T-helper 17 cell (primary cell): ENCODE results near the gene SWT1. TPM values are rescaled to one million over a fixed set of nuclear protein-coding genes. Genes with fewer than 3 reads are reported as not detected.

Experiments
- ATAC-seq: fragments of 150-1000 bp; cut with Tn5 transposase; 2 replicates; pipeline ENCODE4 v1.10.0; 2021; ENCODE audit warnings: mild to moderate bottlenecking, moderate library complexity
- DNase-seq, 3 donors: peaks; one replicate each; pipeline versions ENCODE4 v3.0.0 to v3.0.0-alpha.2; 2020 to 2021
- H3K9me3 ChIP-seq: one replicate; pipeline ENCODE4 v1.7.0; 2013; ENCODE audit warnings: low read length, mild to moderate bottlenecking; ENCODE audit not compliant: control insufficient read depth, poor library complexity, severe bottlenecking
- H3K27ac Mint-ChIP-seq: one replicate; pipeline ENCODE4 v1.8.0; 2022; ENCODE audit warnings: mild to moderate bottlenecking, moderate library complexity, mixed read lengths
- H3K27me3 Mint-ChIP-seq: one replicate; pipeline ENCODE4 v1.8.0; 2022; ENCODE audit warnings: mixed read lengths
- H3K36me3 Mint-ChIP-seq: one replicate; pipeline ENCODE4 v1.8.0; 2022; ENCODE audit warnings: low read depth, mixed read lengths
- H3K4me1 Mint-ChIP-seq: one replicate; pipeline ENCODE4 v1.8.0; 2022; ENCODE audit warnings: mild to moderate bottlenecking, mixed read lengths
- H3K4me3 Mint-ChIP-seq: one replicate; pipeline ENCODE4 v1.8.0; 2022; ENCODE audit warnings: mild to moderate bottlenecking, moderate library complexity, mixed read lengths
- total RNA-seq, 4 donors: library from RNA in 2 of 4; stranded (reverse) in 2 of 4; gene quantifications; one replicate each; pipeline ENCODE4 v1.2.3 and lab custom pipeline; 2022 to 2026

The SWT1 gene
- total RNA-seq, 2 donors from 2014 or later = 6.6 to 7.5 TPM

DNA sequence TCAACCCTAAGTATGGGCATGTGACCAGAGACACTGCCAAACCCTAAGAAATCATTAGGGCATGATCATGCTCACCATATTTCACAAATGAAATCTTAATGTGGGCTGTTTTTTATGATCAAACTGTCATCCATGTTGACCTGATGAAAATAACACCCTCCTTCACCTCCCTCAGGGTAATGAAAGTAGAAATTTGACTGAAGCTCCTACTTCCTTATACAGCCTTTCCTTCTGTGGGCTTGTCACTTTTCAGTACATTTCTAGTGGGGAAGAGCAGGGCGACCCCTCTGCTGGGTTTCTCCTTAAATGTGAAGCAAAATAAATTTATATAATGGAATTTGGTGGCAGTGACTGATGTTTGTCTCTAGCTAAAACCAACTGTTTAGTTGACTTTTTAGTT, 134.2 kb downstream of the SWT1 start:
- peak; percentile 12 for ATAC-seq
- DNase-seq = no peak
- H3K9me3 ChIP-seq = no peaks in the 10 kb centered on the region
- no peaks in the 10 kb centered on the region for H3K27me3 Mint-ChIP-seq
- peaks cover 14% of the 10 kb centered on the region for H3K4me1 Mint-ChIP-seq
- no peaks in the 10 kb centered on the region for H3K36me3 Mint-ChIP-seq
- no peak overlapping the region for H3K4me3 Mint-ChIP-seq
- no peak overlapping the region for H3K27ac Mint-ChIP-seq

GRCh38 chr1:185291652-185292051, 134.7 kb downstream of the SWT1 start:
- no peak for DNase-seq
- no peak overlapping the region for H3K4me3 Mint-ChIP-seq
- H3K4me1 Mint-ChIP-seq = peaks cover 14% of the 10 kb centered on the region
- no peaks in the 10 kb centered on the region for H3K9me3 ChIP-seq
- H3K27me3 Mint-ChIP-seq = no peaks in the 10 kb centered on the region
- no peaks in the 10 kb centered on the region for H3K36me3 Mint-ChIP-seq
- peak overlapping the region; percentile 93 for H3K27ac Mint-ChIP-seq
- ATAC-seq = peak; percentile 20

- H3K27me3 Mint-ChIP-seq = no peaks in the 10 kb centered on the region
- no peak overlapping the region for H3K4me3 Mint-ChIP-seq
- peaks cover 14% of the 10 kb centered on the region for H3K4me1 Mint-ChIP-seq
- H3K36me3 Mint-ChIP-seq = no peaks in the 10 kb centered on the region
- no peak for DNase-seq
- H3K9me3 ChIP-seq = no peaks in the 10 kb centered on the region
- no peak for ATAC-seq
- peak overlapping the region; percentile 93 for H3K27ac Mint-ChIP-seq
Measured at GRCh38 chr1:185292237-185292636, 135.3 kb downstream of the SWT1 start.

DNA sequence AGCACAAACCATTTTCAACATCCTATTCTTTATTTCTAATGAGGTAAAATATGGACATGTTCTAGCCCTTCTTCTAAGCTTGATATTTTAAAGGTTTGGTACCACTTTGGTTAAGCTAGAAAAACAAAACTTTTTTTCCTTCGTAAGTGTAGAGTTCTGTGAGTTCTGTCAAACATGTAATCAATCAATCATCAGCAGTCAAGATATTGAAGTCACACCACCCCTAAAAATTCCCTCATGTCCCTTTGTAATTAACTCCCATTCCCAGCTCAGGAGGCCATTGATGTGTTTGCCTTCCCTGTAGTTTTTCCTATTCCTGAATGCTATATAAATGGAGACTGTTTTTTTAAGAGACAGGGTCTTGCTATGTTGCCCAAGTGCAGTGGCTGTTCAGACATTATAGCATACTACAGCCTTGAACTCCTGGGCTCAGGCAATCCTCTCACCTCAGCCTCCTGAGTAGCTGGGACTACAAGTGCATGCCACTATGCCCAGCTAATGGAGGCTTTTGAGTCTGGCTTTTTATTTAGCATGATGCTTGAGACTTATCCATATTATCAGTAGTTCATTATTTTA, 137.1 kb downstream of the SWT1 start:
- Mint-ChIP-seq H3K4me3 (peak overlapping the region; percentile 62), H3K27ac (peak overlapping the region; percentile 93)

DNA sequence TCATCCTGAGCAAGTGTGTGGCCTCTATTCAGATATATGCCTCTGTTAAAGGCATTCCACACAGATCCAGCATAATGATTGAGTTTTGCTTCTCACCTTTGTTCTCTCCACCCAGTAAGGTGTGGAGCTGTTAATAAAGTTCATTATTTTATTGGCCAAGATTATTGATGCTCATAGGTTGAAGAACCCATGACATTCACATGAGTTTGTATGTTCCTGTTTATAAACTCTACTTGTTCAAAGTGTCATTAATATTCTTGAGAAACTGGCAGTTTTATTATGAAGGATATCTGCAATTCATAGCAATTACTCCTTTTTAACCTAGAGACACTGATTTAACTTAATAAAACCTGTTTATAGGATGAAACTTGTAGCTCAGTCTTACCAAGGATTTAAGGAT, 138.1 kb downstream of the SWT1 start:
- Mint-ChIP-seq H3K4me1 (peaks cover 21% of the 10 kb centered on the region), H3K36me3 (peaks cover 7% of the 10 kb centered on the region), H3K27ac (peak overlapping the region; percentile 93), H3K27me3 (no peaks in the 10 kb centered on the region), H3K4me3 (peak overlapping the region; percentile 19)
- no peak for ATAC-seq
- no peaks in the 10 kb centered on the region for H3K9me3 ChIP-seq
- DNase-seq = no peak

More for the DNA sequence above, 137.1 kb downstream of the SWT1 start:
- peak; percentile 15 for ATAC-seq
- Mint-ChIP-seq H3K27me3 (no peaks in the 10 kb centered on the region), H3K4me1 (peaks cover 18% of the 10 kb centered on the region), H3K36me3 (peaks cover 2% of the 10 kb centered on the region)
- DNase-seq = no peak
- no peaks in the 10 kb centered on the region for H3K9me3 ChIP-seq

DNA sequence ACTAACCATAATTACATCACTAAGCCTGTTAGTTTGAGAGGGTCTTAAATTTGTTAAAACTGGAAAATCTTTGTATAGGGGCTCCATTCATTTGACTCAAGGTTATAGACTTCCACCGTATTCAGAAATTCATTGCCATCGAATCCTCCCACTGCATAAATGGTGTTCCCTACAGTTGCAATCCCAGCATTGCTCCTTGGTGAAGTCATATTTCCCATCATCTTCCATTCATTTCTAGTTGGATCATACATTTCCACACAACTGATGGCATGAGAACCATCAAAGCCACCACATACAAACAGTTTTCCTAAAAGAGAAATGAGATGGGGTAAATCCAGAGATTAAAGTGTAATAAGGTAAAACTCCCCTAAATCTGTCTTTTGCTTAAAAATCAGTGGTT, 141.0 kb downstream of the SWT1 start:
- no peak for DNase-seq

GRCh38 chr1:185300152-185300551, 143.2 kb downstream of the SWT1 start:
- H3K4me3 Mint-ChIP-seq = no peak overlapping the region
- peaks cover 26% of the 10 kb centered on the region for H3K4me1 Mint-ChIP-seq
- H3K36me3 Mint-ChIP-seq = peaks cover 17% of the 10 kb centered on the region
- DNase-seq (no peak), ATAC-seq (no peak)
- H3K27ac Mint-ChIP-seq = peak overlapping the region; percentile 62
- H3K9me3 ChIP-seq = no peaks in the 10 kb centered on the region
- no peaks in the 10 kb centered on the region for H3K27me3 Mint-ChIP-seq

More for the DNA sequence above, 141.0 kb downstream of the SWT1 start:
- Mint-ChIP-seq H3K4me3 (peak overlapping the region; percentile 43), H3K4me1 (peaks cover 19% of the 10 kb centered on the region), H3K27me3 (no peaks in the 10 kb centered on the region), H3K27ac (peak overlapping the region; percentile 43), H3K36me3 (peaks cover 10% of the 10 kb centered on the region)
- no peak for ATAC-seq
- H3K9me3 ChIP-seq = no peaks in the 10 kb centered on the region

GRCh38 chr1:185305419-185305818, 148.5 kb downstream of the SWT1 start:
- Mint-ChIP-seq H3K27me3 (no peaks in the 10 kb centered on the region), H3K4me1 (peaks cover 20% of the 10 kb centered on the region), H3K27ac (peak overlapping the region; percentile 90), H3K4me3 (no peak overlapping the region), H3K36me3 (peaks cover 16% of the 10 kb centered on the region)
- peak; percentile 14 for ATAC-seq
- no peaks in the 10 kb centered on the region for H3K9me3 ChIP-seq
- no peak for DNase-seq

- peaks cover 15% of the 10 kb centered on the region for H3K36me3 Mint-ChIP-seq
- DNase-seq (no peak), ATAC-seq (no peak)
- no peaks in the 10 kb centered on the region for H3K27me3 Mint-ChIP-seq
- no peaks in the 10 kb centered on the region for H3K9me3 ChIP-seq
- peaks cover 32% of the 10 kb centered on the region for H3K4me1 Mint-ChIP-seq
- peak overlapping the region; percentile 84 for H3K27ac Mint-ChIP-seq
- peak overlapping the region; percentile 72 for H3K4me3 Mint-ChIP-seq
Measured at GRCh38 chr1:185308126-185308525, 151.2 kb downstream of the SWT1 start.

- DNase-seq = no peak
- H3K27ac Mint-ChIP-seq = peak overlapping the region; percentile 81
- no peak overlapping the region for H3K4me3 Mint-ChIP-seq
- peaks cover 15% of the 10 kb centered on the region for H3K36me3 Mint-ChIP-seq
- H3K4me1 Mint-ChIP-seq = peaks cover 36% of the 10 kb centered on the region
- H3K9me3 ChIP-seq = no peaks in the 10 kb centered on the region
- H3K27me3 Mint-ChIP-seq = no peaks in the 10 kb centered on the region
- ATAC-seq = no peak
Measured at GRCh38 chr1:185309566-185309965, 152.6 kb downstream of the SWT1 start.

GRCh38 chr1:185311589-185312225, 154.7 kb downstream of the SWT1 start:
- Mint-ChIP-seq H3K4me1 (peaks cover 40% of the 10 kb centered on the region), H3K4me3 (peak overlapping the region; percentile 97), H3K27me3 (no peaks in the 10 kb centered on the region), H3K36me3 (peaks cover 19% of the 10 kb centered on the region), H3K27ac (peak overlapping the region; percentile 98)
- ATAC-seq (no peak), DNase-seq (no peak)
- no peaks in the 10 kb centered on the region for H3K9me3 ChIP-seq

DNA sequence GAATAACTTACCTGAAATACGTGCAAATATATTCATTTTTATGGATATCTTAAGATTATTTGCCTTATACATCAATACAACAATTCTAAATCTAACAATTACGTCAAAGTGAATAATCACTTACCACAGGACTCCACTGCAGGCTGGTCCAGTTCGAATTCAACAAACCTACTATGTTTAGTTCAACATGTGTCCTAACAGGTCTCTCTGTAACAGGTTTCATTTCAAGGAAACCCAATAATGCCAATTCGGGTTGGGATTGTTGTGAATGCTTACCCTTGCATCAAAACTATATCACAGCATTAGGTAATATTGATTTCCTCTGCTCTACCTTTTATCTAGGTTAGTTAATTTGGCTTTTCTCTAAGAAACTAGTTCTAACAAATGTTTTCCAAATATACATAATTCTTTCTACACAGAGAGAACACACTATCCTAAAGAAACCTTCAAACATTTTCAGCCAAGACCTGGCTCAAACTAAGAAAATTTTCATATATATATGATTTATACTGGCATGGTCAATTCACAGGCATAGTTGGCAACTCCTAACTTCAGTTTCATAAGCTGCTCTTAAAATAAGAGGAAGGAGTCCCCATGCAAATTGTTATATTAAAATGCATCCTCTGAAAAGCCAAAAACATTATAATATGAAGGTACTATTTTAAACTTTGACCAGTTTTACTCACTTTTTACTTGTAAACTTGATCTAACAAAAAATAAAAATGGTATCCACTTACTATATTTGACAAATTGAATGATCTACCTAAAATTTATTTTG, 155.6 kb downstream of the SWT1 start:
- H3K36me3 Mint-ChIP-seq = peaks cover 17% of the 10 kb centered on the region

GRCh38 chr1:185314411-185314810, 157.4 kb downstream of the SWT1 start:
- DNase-seq (no peak), ATAC-seq (no peak)
- H3K9me3 ChIP-seq = no peaks in the 10 kb centered on the region
- Mint-ChIP-seq H3K27ac (peak overlapping the region; percentile 98), H3K36me3 (peaks cover 13% of the 10 kb centered on the region), H3K4me3 (peak overlapping the region; percentile 97), H3K4me1 (peaks cover 43% of the 10 kb centered on the region), H3K27me3 (no peaks in the 10 kb centered on the region)

More for the DNA sequence above, 155.6 kb downstream of the SWT1 start:
- H3K27me3 Mint-ChIP-seq = no peaks in the 10 kb centered on the region
- ATAC-seq (no peak), DNase-seq (no peak)
- H3K9me3 ChIP-seq = no peaks in the 10 kb centered on the region
- H3K4me3 Mint-ChIP-seq = peak overlapping the region; percentile 97
- peak overlapping the region; percentile 98 for H3K27ac Mint-ChIP-seq
- H3K4me1 Mint-ChIP-seq = peaks cover 40% of the 10 kb centered on the region
